NCI-H2171 treated with DMSO at 0.1 percent for 48 hours (cell line): ENCODE measurements around the gene ZXDA.
"Not testable (repeated sequence)": the region's sequence is repeated elsewhere in the genome, so short reads cannot be mapped to it uniquely, and the experiment has no call there.

Experiments
- DNase-seq: peaks from one replicate; lab custom pipeline; 2025; lab: John Stamatoyannopoulos, UW

Gene ZXDA, protein sequence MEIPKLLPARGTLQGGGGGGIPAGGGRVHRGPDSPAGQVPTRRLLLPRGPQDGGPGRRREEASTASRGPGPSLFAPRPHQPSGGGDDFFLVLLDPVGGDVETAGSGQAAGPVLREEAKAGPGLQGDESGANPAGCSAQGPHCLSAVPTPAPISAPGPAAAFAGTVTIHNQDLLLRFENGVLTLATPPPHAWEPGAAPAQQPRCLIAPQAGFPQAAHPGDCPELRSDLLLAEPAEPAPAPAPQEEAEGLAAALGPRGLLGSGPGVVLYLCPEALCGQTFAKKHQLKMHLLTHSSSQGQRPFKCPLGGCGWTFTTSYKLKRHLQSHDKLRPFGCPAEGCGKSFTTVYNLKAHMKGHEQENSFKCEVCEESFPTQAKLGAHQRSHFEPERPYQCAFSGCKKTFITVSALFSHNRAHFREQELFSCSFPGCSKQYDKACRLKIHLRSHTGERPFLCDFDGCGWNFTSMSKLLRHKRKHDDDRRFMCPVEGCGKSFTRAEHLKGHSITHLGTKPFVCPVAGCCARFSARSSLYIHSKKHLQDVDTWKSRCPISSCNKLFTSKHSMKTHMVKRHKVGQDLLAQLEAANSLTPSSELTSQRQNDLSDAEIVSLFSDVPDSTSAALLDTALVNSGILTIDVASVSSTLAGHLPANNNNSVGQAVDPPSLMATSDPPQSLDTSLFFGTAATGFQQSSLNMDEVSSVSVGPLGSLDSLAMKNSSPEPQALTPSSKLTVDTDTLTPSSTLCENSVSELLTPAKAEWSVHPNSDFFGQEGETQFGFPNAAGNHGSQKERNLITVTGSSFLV

DNA sequence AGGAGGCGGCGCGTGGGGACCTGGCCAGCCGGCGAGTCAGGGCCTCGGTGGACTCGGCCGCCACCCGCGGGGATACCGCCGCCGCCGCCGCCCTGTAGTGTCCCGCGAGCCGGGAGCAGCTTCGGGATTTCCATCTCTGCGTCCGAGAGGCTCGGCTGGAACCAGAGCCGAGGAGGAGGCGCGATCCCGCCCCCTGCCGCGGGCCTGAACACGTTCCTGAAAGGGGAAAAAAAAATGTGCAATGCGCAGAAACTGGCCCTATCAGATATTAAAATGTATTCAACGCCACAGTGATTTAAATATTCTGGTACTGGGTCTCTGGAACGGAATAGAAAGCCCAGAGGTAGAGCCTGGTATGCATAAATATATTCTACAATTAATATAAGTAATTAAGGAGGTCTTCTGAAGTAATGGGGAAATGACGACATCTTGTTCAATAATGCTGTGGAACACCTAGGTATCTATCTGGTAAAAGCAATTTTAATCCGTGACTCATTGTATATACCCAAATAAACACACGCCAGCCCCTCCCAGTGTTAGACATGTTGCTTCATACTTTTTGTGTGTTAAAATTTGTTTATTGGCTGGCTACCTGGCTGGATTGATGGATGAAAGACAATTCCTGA lies at the start of gene ZXDA:
Gene ZXDA, minus strand, starts transcription at position 172 of the 626 bp plus-strand sequence. Its CDS starts 38 bp downstream, at position 134.
- DNase-seq: peak; percentile 34

DNA sequence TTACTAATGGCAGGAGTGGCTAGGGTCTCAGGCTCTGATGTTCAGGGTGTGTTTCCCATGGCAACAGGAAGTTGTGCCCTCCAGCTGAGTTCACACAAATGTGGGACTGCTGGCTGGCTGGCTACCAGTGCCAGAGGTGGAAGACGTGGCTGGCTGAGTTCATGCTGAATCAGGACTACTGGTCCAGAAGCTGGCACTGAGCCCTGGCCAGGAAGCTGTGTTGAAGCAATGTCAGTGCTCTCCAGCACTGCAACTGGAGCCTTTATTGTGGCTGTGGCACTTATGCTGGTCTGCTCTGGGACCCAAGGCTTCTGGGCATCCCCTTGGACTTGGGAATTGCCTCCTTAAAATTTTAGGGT lies 42.0 kb upstream of the ZXDA start:
- no peak for DNase-seq

DNA sequence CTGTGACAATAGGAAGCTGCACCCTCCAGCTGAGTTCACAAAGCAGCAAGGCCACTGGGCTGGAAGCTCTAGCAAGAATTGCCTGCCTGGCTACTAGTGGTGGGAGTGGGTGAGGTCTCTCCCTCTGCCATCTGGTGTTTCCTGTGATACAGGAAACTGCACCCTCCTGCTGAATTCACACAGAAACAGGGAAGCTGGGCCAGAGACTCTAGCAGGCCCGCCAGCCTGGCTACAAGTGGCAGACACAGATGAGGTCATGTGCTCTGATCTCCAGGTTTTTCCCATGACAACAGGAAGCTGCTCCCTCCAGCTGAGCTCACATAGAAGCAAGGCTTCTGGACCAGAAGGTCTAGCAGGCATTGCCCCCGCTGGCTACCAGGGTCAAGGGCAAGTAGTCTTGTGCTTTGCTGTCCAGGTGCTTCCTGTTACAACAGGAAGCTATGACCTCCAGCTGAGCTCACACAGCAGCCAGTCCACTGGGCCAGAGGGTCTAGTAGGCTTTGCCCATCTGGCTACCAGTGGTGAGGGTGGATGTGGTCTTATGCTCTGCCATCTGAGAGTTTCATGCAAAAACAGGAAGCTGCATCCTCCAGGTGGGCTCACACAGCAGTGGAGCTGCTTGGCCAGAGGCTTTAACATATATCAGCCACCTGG lies 41.5 kb upstream of the ZXDA start:
- no peak for DNase-seq

DNA sequence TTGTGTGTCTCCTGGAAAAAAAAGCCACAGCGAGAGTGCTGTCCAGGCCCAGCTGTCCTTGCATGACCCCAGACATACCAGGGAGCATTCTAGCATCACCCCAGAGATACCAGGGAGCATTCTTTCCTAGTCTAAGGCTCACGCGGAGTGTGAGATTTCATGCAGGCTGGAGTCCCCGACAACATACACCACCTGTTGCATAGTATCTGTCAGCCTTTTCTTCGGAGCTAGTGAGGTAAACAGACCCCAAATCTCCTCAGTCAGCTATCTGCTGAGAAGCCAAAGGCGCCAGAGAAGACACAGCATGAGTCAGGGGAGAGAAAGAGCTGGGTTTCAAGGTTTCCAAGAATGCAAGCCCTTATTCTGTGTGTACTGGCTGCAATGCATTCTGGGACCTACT lies 23.1 kb upstream of the ZXDA start:
- DNase-seq: no peak

DNA sequence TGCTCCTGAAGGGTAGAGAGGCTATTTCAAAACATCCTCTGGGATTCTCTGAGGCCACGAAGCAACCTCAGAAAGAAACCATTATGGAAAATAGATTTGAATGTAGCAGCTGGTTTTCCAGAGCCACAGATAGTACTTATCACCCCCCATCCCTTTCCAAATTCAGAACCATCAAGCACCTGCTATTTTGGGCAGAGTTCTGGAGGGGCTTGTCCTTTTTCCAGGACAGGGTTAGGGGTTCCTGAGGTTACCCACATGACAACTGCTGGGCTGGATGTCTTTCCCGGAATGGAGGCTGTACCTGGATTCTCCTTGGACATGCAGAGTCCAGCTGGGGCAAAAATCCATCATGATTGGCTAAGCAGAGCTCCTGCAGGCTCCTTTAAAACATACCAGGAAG lies 22.0 kb upstream of the ZXDA start:
- no peak for DNase-seq

DNA sequence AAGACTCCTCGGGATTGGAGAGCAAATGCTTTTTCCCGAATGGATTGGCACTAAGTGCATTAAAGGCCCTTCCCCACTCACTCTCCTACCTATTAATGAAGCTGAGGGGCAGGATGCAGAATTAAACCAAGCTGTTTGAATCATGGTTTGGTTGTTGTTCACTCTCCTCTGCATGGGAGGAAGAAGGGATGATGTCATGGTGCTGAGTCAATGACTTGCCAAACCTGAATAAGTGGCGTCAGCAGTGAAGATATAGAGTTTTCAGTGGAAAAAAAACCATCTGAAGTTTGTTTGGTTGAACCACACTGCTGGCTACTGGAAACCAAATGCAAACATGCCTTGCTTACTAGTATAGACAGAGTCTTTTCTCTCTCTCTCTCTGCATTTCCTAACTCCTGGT lies 19.8 kb upstream of the ZXDA start:
- DNase-seq: no peak

DNA sequence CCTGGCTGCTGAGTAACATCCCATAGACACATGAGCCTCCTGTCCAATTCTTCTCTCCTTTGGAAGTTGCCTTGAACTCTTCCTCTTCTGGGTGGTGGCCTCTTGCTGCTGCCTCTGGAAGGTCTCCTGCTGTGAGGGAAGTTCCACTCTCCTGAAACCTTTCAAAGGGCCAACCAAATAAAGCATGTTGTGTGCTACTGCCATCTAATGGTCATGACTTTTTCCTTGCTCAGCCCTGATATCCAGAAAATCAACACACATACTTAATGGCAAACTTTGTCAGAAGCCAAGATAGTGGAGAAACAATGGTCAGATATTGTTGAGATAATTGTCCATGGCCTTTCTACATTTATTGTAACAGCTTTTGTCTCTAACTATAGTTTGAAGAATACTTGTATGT lies 19.1 kb upstream of the ZXDA start:
- DNase-seq: no peak

DNA sequence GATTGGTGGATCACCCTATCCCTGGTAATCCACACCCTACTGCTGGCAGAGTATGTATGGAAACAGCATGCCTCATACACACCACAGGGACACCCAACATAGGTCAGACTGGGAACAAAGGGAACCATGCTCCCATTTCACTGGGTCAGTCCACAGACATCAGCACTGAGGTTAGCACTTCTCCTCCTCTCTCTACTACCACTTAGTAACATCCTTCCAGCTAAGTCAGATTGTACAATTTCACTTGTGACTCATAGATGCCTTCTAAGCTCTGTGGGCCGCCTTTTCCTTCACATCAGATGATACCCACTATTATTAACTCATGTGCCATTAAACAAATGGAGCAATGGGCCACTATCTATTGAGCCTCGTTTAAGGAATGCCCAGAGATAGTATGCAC lies 15.5 kb upstream of the ZXDA start:
- DNase-seq: no peak

DNA sequence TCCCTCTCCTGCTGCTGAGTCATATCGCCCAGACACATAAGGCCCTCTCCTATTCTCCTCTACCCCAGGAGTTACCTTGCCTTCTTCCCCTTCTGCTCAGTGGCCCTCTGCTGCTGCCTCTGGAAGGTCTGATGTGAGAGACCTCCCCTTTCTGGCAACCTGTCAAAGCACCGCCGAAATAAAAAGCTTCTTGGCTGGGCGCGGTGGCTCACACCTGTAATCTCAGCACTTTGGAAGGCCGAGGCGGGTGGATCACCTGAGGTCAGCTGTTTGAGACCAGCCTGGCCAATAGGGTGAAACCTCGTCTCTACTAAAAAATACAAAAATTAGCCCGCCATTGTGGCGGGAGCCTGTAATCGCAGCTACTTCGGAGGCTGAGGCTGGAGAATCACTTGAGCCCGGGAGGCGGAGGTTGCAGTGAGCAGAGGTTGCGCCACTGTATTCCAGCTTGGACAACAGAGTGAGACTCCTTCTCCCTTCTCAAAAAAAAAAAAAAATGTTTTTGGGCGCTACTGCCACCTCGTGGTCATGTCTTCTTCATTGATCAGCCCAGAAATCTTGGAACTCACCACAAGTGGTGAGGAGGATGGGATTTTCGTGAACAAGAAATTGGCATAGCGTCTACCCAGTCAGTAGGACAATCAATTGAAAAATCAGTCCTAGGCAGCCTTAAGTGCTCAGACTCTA lies 8.6 kb upstream of the ZXDA start:
- DNase-seq: peak; percentile 3

DNA sequence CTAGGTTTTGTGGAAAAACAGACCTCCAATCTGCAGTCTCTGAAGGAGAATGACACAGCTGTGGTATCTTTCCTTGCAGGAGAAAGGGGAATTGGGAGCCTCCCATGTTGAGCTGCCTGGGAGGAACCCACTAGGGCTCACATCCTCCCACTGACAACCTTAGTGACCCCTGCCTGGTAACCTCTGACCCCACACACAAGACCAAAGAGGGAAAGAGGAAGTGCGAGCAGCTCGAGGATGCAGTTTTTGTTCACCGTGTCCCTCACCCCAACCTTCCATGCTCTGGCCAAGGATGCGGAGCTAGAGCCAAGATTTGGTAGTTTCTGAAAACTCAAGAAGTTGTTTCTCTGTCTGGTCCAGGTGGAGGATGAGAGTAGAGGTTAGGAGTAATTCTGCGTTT lies 5.4 kb upstream of the ZXDA start:
- DNase-seq: no peak

DNA sequence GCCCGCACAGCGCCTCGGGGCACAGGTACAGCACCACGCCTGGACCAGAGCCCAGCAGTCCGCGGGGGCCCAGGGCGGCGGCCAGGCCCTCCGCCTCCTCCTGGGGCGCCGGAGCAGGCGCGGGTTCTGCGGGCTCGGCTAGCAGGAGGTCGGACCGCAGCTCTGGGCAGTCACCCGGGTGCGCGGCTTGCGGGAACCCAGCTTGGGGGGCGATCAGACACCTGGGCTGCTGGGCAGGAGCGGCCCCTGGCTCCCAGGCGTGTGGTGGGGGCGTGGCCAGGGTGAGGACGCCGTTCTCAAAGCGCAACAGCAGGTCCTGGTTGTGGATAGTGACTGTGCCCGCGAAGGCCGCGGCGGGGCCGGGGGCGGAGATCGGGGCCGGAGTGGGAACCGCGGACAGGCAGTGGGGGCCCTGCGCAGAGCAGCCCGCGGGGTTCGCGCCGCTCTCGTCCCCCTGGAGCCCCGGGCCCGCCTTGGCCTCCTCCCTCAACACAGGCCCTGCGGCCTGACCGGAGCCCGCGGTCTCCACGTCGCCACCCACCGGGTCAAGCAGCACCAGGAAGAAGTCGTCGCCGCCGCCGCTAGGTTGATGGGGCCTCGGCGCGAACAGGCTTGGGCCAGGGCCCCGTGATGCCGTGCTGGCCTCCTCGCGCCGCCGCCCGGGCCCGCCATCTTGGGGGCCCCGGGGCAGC lies 517 bp downstream of the ZXDA start:
- not testable (repeated sequence) for DNase-seq

DNA sequence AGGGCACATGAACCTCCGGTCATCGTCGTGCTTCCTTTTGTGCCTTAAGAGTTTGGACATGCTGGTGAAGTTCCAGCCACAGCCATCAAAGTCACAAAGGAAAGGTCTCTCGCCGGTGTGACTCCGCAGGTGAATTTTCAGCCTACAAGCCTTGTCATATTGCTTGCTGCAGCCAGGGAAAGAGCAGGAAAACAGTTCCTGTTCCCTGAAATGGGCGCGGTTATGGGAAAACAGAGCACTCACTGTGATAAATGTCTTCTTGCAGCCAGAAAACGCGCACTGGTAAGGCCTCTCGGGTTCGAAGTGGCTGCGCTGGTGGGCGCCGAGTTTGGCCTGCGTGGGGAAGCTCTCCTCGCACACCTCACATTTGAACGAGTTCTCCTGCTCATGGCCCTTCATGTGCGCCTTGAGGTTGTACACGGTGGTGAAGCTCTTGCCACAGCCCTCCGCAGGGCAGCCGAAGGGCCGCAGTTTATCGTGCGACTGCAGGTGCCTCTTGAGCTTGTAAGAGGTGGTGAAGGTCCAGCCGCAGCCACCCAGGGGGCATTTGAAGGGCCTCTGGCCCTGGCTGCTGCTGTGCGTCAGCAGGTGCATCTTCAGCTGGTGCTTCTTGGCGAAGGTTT lies 1.2 kb downstream of the ZXDA start:
- DNase-seq: not testable (repeated sequence)

DNA sequence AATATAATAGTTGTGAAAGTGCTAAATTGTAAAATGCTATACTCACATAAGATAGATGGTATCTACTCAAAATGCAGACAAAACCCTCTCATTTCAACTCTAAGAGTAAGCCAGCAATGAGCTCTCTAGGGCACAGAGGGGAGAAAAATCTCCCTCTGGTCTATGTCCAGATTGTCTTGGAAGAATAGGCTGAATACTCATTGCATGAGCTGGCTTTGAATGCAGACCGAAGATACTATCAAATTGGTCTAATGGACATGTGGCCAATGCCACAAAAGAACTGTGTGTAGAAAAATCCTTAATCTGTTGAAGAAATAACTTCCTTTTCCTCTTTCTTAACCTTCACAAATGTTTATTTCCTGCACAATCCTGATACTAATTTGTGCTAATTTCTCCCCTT lies 3.5 kb downstream of the ZXDA start:
- DNase-seq: no peak

DNA sequence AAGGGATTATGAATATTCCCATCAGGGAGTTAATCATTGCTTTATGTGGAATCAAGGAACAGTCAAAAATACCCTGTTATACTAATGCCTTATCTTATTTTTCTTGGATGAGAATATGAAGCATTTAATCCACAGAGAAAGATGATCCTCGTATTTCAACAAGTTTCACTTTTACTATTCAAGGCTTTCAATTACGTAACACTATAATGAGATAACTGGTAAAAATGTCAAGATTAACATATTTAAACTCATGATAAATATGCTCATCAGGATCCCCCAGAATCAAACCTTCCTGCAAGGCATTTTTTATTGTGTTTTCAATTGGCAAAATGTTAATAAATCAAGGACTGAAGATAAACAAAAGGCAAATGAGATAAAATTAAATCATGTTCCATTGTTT lies 5.1 kb downstream of the ZXDA start:
- no peak for DNase-seq

DNA sequence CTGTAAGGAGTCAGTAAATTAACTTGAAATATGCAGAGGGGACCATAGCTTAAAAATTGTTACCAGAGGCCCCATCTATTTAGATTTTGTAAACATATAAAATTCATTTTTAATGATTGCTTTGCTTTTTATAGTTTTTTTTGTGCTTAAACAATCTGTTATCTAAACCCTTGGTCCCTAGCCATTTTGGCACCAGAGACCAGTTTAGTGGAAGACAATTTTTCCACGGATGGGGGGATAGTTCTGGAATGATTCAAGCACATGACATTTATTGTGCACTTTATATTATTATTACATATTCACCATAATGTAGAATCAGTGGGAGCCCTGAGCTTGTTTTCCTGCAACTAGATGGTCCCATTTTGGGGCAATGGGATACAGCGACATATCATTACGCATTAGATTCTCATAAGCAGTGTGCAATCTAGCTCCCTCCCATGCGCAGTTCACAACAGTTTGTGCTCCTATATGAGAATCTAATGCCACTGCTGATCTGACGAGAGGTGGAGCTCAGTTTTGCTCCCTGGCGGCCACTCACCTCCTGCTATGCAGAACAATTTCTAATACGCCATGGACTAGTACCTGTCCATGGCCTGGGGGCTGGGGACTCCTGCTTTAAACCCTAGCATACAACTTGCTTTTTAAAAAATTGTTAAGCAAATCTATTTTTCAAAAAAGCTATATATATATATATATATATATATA lies 5.9 kb downstream of the ZXDA start:
- DNase-seq: no peak

DNA sequence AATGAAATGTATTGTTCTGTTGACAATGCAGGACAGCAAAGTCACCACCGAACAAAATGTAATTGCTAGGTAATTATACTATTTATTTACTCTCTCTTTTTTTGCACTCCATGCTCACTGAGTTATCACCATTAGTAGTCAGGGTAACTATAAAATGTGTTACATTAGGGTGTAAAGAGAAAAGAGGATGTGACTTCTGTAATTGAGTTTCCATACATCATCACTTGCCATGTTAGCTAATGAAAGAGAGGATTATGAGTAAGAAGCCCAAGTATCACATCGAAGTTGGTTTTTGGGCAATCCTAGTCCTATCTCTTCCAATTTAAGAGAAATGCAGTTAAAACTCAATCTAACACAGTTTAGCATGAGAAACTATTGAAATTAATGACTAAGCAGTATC lies 7.6 kb downstream of the ZXDA start:
- DNase-seq: no peak

DNA sequence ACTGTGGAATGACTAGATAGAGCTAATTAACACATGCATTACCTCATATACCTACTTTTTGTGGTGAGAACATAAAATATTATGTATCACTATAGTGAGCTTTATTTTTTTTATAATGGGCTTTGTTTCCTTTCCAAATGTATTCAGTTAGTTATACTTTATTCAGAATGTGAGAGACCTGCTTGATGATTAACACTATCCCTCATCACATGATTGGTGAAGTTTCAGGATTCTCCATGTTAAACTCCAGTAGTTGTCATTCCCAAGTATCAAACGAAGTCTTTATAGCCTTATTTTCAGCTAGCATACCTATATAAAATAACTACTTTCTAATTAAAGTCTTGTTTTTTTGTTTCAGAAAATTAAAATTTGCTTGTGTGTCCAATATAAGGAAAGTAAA lies 8.8 kb downstream of the ZXDA start:
- no peak for DNase-seq

DNA sequence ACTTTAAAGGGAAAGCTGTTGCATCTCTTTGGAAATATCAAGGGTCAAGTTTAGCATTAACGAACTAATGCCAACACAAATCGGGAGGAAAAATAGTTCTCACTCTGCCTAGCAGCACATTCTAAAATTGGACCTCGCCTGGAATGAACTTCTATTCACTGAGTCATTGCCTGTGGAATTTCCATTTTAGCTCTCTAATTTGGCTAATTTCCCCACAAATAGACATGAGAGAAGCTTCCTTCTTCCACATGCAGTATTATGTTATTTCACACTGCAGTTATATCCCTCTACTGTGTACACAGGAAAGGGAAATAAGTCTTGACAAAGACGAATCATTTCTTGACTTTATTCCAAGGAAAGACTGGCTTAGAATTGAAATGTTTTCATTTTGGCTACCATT lies 9.3 kb downstream of the ZXDA start:
- no peak for DNase-seq

DNA sequence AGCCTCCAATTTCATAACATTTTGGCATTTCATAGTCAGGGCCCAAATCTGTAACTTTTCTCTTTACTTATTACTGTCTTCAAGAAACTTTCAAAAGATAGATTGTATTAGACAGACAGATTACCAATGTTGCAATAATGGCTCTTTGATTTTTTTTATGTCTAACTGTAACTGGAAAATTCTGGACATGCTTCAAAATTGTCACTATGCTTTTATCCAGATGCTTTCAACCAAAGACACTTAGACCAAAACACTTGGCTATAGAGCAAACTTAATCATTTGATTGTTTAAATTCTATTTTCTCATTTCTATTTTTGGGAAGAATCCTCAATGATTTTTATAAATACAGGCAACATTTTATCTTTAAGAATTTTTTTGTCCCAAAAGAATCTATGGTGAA lies 10.4 kb downstream of the ZXDA start:
- DNase-seq: no peak

DNA sequence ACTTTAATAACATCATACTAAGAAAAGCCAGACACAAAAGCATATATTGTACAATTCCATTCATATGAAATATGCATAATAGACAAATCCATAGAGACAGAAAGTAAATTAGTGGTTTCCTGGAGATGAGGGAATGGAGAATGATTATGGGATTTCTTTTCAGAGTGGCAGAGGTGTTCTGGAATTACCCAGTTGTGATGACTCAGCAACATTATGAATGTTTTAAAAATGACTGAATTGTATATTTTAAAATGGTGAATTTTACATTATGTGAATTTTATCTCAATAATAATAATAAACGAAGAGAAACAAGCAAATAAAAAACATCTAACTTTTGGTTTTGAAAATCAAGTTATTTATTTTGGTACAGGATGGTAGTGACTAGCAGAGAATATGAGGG lies 11.2 kb downstream of the ZXDA start:
- DNase-seq: no peak
